ENCODE measurements around the gene MAT2B.

DNA sequence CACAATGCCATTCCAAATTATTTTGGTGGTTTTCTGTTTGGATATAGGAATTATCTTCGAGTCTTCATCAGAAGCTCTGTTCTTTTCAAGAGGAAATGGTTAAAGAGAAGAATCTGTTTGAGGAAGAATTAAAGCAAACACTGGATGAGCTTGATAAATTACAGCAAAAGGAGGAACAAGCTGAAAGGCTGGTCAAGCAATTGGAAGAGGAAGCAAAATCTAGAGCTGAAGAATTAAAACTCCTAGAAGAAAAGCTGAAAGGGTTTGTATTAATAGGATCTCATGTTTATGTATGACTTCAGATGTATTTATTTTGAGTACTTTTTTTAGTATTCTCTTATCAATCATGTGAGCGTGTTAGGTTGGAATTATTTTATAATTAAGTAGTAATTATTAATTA lies 30.0 kb upstream of the MAT2B start:
- TF ChIP-seq, protein P1, sequence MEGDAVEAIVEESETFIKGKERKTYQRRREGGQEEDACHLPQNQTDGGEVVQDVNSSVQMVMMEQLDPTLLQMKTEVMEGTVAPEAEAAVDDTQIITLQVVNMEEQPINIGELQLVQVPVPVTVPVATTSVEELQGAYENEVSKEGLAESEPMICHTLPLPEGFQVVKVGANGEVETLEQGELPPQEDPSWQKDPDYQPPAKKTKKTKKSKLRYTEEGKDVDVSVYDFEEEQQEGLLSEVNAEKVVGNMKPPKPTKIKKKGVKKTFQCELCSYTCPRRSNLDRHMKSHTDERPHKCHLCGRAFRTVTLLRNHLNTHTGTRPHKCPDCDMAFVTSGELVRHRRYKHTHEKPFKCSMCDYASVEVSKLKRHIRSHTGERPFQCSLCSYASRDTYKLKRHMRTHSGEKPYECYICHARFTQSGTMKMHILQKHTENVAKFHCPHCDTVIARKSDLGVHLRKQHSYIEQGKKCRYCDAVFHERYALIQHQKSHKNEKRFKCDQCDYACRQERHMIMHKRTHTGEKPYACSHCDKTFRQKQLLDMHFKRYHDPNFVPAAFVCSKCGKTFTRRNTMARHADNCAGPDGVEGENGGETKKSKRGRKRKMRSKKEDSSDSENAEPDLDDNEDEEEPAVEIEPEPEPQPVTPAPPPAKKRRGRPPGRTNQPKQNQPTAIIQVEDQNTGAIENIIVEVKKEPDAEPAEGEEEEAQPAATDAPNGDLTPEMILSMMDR (IDR thresholded peaks at IDR 0.05), result no peak
- TF ChIP-seq POLR2A (IDR thresholded peaks at IDR 0.05), result no peak

Data from stomach (tissue), 4 donors.